HepG2 (cell line): ENCODE data around the gene CNNM2. TPM values are rescaled to one million over a fixed set of nuclear protein-coding genes. Genes with fewer than 3 reads are reported as not detected.

Source experiments
- ATAC-seq: fragments of 200-7000 bp; cut with Tn5 transposase; 3 replicates; pipeline ENCODE4 v1.9.1; 2020; ENCODE audit warnings: mild to moderate bottlenecking, moderate library complexity
- BruUV-seq: library from RNA; stranded (reverse); fragments of 400-500 nt; replicated peaks from 2 replicates; lab custom pipeline; 2021; lab: Mats Ljungman, UMichigan
- CTCF ChIA-PET: fragments of 300-600 bp; formaldehyde crosslinking; extraction: SDS; loops from one replicate; lab custom pipeline; 2021; ENCODE audit warnings: low total read pairs, inconsistent platforms, low intra/inter-chr PET ratio; lab: Yijun Ruan, JAX
- POLR2A ChIA-PET: fragments of 350-600 bp; sonication (Branson Sonifier 250); formaldehyde crosslinking; loops from one replicate; lab custom pipeline; 2020; ENCODE audit warnings: antibody characterized with exemption, inconsistent platforms; lab: Yijun Ruan, JAX
- DNase-seq: peaks from one replicate; pipeline ENCODE4 v3.0.0-alpha.2; 2015; ENCODE audit warnings: low spot score
- FAIRE-seq: peaks from 3 replicates; lab custom pipeline; 2011; peaks lifted over from hg19 to GRCh38; lab: Jason Lieb, UNC
- H2AFZ ChIP-seq: one replicate; pipeline ENCODE4 v1.6.1; 2011; ENCODE audit warnings: low read length, inconsistent platforms
- H3K27ac ChIP-seq: fragments of 300-600 bp; 3 replicates; pipeline ENCODE4 v1.8.0; 2011; ENCODE audit warnings: mixed run types, mild to moderate bottlenecking, mixed read lengths, low read length, inconsistent platforms; ENCODE audit not compliant: insufficient read depth; ENCODE audit errors: extremely low read length
- H3K27me3 ChIP-seq, 2 experiments: fragments of 200-600 bp in 1 of 2; 2 replicates in 1 of 2; 3 replicates in 1 of 2; pipeline versions ENCODE4 v1.6.0 to v1.8.0; 2011; ENCODE audit warnings: low read length in 2 of 2, mild to moderate bottlenecking in 2 of 2, moderate library complexity in 2 of 2, inconsistent platforms in 1 of 2; ENCODE audit not compliant: insufficient read depth in 2 of 2, control insufficient read depth in 1 of 2
- H3K36me3 ChIP-seq, 2 experiments: fragments of 200-600 bp in 1 of 2; replicated peaks in 1 of 2; 2 replicates in 1 of 2; 3 replicates in 1 of 2; pipeline versions ENCODE4 v1.5.1 to v1.8.0; 2011; ENCODE audit warnings: low read length in 2 of 2, inconsistent platforms in 1 of 2; ENCODE audit not compliant: insufficient read depth in 2 of 2, control insufficient read depth in 1 of 2
- H3K4me1 ChIP-seq: 2 replicates; pipeline ENCODE4 v1.5.1; 2012; ENCODE audit warnings: low read length, inconsistent platforms; ENCODE audit not compliant: insufficient read depth
- H3K4me2 ChIP-seq: 2 replicates; pipeline ENCODE4 v1.6.0; 2011; ENCODE audit warnings: low read depth, low read length, inconsistent platforms
- H3K4me3 ChIP-seq, 3 experiments: fragments of 200-600 bp in 1 of 3; sonication (generic), shearing (Covaris generic) in 1 of 3; replicated peaks in 1 of 3; 2 replicates each; pipeline ENCODE4 v1.5.1; 2011 to 2016; ENCODE audit warnings: low read length in 3 of 3, inconsistent platforms in 2 of 3, low read depth in 2 of 3, mild to moderate bottlenecking in 2 of 3, control low read depth in 1 of 3, mixed read lengths in 1 of 3; ENCODE audit not compliant: insufficient read depth in 1 of 3
- H3K79me2 ChIP-seq: one replicate; pipeline ENCODE4 v1.6.1; 2011; ENCODE audit warnings: low read length, inconsistent platforms; ENCODE audit not compliant: insufficient read depth
- H3K9ac ChIP-seq: 2 replicates; pipeline ENCODE4 v1.6.0; 2011; ENCODE audit warnings: mild to moderate bottlenecking, low read depth, low read length, inconsistent platforms; ENCODE audit not compliant: insufficient read depth
- H3K9me3 ChIP-seq: 2 replicates; pipeline ENCODE4 v1.5.1; 2012; ENCODE audit warnings: mild to moderate bottlenecking, low read length
- H4K20me1 ChIP-seq: 2 replicates; pipeline ENCODE4 v1.6.0; 2011; ENCODE audit warnings: inconsistent platforms, mild to moderate bottlenecking, low read length, moderate library complexity; ENCODE audit not compliant: insufficient read depth
- DBP ChIP-seq: sonication (generic); formaldehyde crosslinking; IDR thresholded peaks from 2 replicates; pipeline ENCODE4 v1.4.0; 2020; ENCODE audit warnings: missing genetic modification reagents; ENCODE audit errors: not compliant biosample characterization
- FOXP4 ChIP-seq: sonication (generic); formaldehyde crosslinking; IDR thresholded peaks from 2 replicates; pipeline ENCODE4 v1.4.0; 2020; ENCODE audit warnings: missing genetic modification reagents
- GPBP1L1 ChIP-seq: sonication (generic); formaldehyde crosslinking; IDR thresholded peaks from 2 replicates; pipeline ENCODE4 v1.5.0; 2020; ENCODE audit warnings: mild to moderate bottlenecking, missing genetic modification reagents
- MIXL1 ChIP-seq: IDR thresholded peaks from 2 replicates; pipeline ENCODE4 v1.6.1; 2016
- NFKB2 ChIP-seq: sonication (generic); formaldehyde crosslinking; IDR thresholded peaks from 2 replicates; pipeline ENCODE4 v1.4.0; 2020; ENCODE audit warnings: missing genetic modification reagents, borderline replicate concordance
- PLSCR1 ChIP-seq: sonication (generic); formaldehyde crosslinking; IDR thresholded peaks from 2 replicates; pipeline ENCODE4 v1.5.0; 2020; ENCODE audit warnings: missing genetic modification reagents, mild to moderate bottlenecking, borderline replicate concordance
- RARA ChIP-seq: IDR thresholded peaks from 2 replicates; pipeline ENCODE4 v1.6.1; 2016; ENCODE audit warnings: missing genetic modification reagents, missing compliant biosample characterization
- RCOR2 ChIP-seq: IDR thresholded peaks from 2 replicates; pipeline ENCODE4 v1.6.1; 2016; ENCODE audit warnings: missing biosample characterization, missing genetic modification reagents
- ZFP90 ChIP-seq: sonication (generic); formaldehyde crosslinking; IDR thresholded peaks from 2 replicates; pipeline ENCODE4 v1.8.0; 2022; ENCODE audit warnings: missing genetic modification reagents, mild to moderate bottlenecking, inconsistent platforms, borderline replicate concordance
- ZGPAT ChIP-seq: IDR thresholded peaks from 2 replicates; pipeline ENCODE4 v1.6.1; 2016; ENCODE audit warnings: mild to moderate bottlenecking
- ZMYM3 ChIP-seq: sonication (generic); formaldehyde crosslinking; IDR thresholded peaks from 2 replicates; pipeline ENCODE4 v1.5.1; 2020; ENCODE audit warnings: mild to moderate bottlenecking, missing genetic modification reagents
- ZNF431 ChIP-seq: sonication (generic); formaldehyde crosslinking; IDR thresholded peaks from 2 replicates; pipeline ENCODE4 v1.9.0; 2022; ENCODE audit warnings: missing genetic modification reagents, low read depth, mild to moderate bottlenecking, borderline replicate concordance
- ZNF460 ChIP-seq: sonication (generic); formaldehyde crosslinking; IDR thresholded peaks from 2 replicates; pipeline ENCODE4 v1.5.1; 2020; ENCODE audit warnings: missing genetic modification reagents, mild to moderate bottlenecking, borderline replicate concordance
- ZNF576 ChIP-seq: sonication (generic); formaldehyde crosslinking; IDR thresholded peaks from 2 replicates; pipeline ENCODE4 v1.4.0; 2020; ENCODE audit warnings: mild to moderate bottlenecking, missing genetic modification reagents
- ZNF768 ChIP-seq: sonication (generic); formaldehyde crosslinking; IDR thresholded peaks from 2 replicates; pipeline ENCODE4 v1.4.0; 2020; ENCODE audit warnings: missing genetic modification reagents
- WGBS: methylation state at CpG from one replicate; pipeline ENCODE4 v1.1.6; 2017; ENCODE audit warnings: low lambda C conversion rate; 5-methylcytosine and 5-hydroxymethylcytosine counted together
- in situ Hi-C: cut with HindIII; loops from 2 replicates; pipeline ENCODE4 v1.10.0; 2017; ENCODE audit warnings: low pct_unique_long_range_greater_than_20kb; ENCODE audit not compliant: extremely low pct_ligation_motif_present
- intact Hi-C: fragments of 100-400 bp; cut with micrococcal nuclease; formaldehyde crosslinking; loops from one replicate; pipeline ENCODE4 v1.10.0; 2022; ENCODE audit not compliant: unreplicated experiment
- polyA plus RNA-seq, 8 experiments: library from polyadenylated mRNA; depleted of rRNA in 3 of 8; stranded (reverse) in 7 of 8; unstranded in 1 of 8; fragments of >200 nt; fragmentation: Illumina TruSeq in 4 of 8; extraction: Trizol in 4 of 8; gene quantifications; 2 replicates each; pipeline versions ENCODE4 v1.2.1 to v1.2.3, GENCODE V29; 2011 to 2016; ENCODE audit warnings: low read depth in 4 of 8, missing spikeins in 1 of 8, mixed read lengths in 1 of 8; ENCODE audit not compliant: insufficient read depth in 1 of 8
- total RNA-seq, 5 experiments: library from RNA; depleted of rRNA; stranded (reverse); fragments of >200 nt; fragmentation: Illumina TruSeq; extraction: Trizol; gene quantifications; 2 replicates each; pipeline ENCODE4 v1.2.3, GENCODE V29; 2016; ENCODE audit warnings: low read depth in 1 of 5

CNNM2 gene
- total and polyA plus RNA-seq, 2 of the 13 experiments (the other 11 are each of a cell fraction or from before 2014, with no cell fraction given): 7.1 to 9.0 TPM

GRCh38 chr10:102970562-102971340 lies 52.7 kb downstream of the CNNM2 start:
- Histone ChIP-seq H2AFZ (no peak overlapping the region), H3K4me1 (peaks cover 37% of the 10 kb centered on the region), H3K4me3 (no peak overlapping the region), H3K9me3 (no peaks in the 10 kb centered on the region), H3K4me2 (peak overlapping the region; percentile 42), H3K36me3 (no peaks in the 10 kb centered on the region), H3K79me2 (peaks cover 20% of the 10 kb centered on the region), H3K27me3 (no peaks in the 10 kb centered on the region), H3K27ac (peak overlapping the region; percentile 60), H3K9ac (no peak overlapping the region), H4K20me1 (no peaks in the 10 kb centered on the region)
- in situ Hi-C loops: no loop called here
- peak; percentile 62 for DNase-seq
- POLR2A ChIA-PET: interaction anchor here (0.6 kb wide), 2 partner anchors 16 to 53 kb away, joined by 4 to 5 read pairs; partner anchors contain the start of gene CNNM2
- CTCF ChIA-PET: no interaction called here
- peak; percentile 93 for ATAC-seq
- BruUV-seq: no TSS peak
- peak; percentile 43 for FAIRE-seq
- WGBS: 5% methylated on average over 1 of the region's 1 CpG
- intact Hi-C loops: no loop called here
- TF ChIP-seq PLSCR1 (CRISPR knock-in tag) (no peak), NFKB2 (CRISPR knock-in tag) (no peak), RCOR2 (0 out of 2 replicates have a peak, but pooled peaks have one; percentile 21), ZFP90 (peak; percentile 85; the same call in 1 of the 2 replicates), ZMYM3 (CRISPR knock-in tag) (peak; percentile 86), MIXL1 (CRISPR knock-in tag) (0 out of 2 replicates have a peak, but pooled peaks have one; percentile 23), RARA (CRISPR knock-in tag) (peak; percentile 34; the same call in 1 of the 2 replicates), FOXP4 (CRISPR knock-in tag) (peak; percentile 29; the same call in 1 of the 2 replicates), ZNF431 (CRISPR knock-in tag) (no peak), DBP (no peak), GPBP1L1 (no peak), ZNF576 (CRISPR knock-in tag) (no peak), ZNF460 (CRISPR knock-in tag) (no peak), ZGPAT (0 out of 2 replicates have a peak, but pooled peaks have one; percentile 19), ZNF768 (CRISPR knock-in tag) (peak; percentile 16; the same call in 1 of the 2 replicates)
